A549 (cell line): ENCODE measurements around the gene STOX2.

ENCODE experiments used
- CHD2 ChIP-seq: fragments of 150-350 bp; IDR thresholded peaks from 2 replicates; pipeline ENCODE4 v1.6.1; 2014; ENCODE audit warnings: low read length; ENCODE audit not compliant: partially characterized antibody
- CTCF ChIP-seq: fragments of >200 bp; sonication (Bioruptor Twin); formaldehyde crosslinking; IDR thresholded peaks from 3 replicates; pipeline ENCODE4 v1.5.1; 2016
- E2F6 ChIP-seq: IDR thresholded peaks from 2 replicates; pipeline ENCODE4 v1.6.1; 2012; ENCODE audit warnings: low read depth, borderline replicate concordance
- HMGXB4 ChIP-seq: fragments of 250-450 bp; sonication (Bioruptor Pico); IDR thresholded peaks from 2 replicates; pipeline ENCODE4 v1.5.0; 2021; ENCODE audit warnings: mild to moderate bottlenecking, moderate library complexity, borderline replicate concordance
- MAFK ChIP-seq: fragments of 450-650 bp; IDR thresholded peaks from 2 replicates; pipeline ENCODE4 v1.6.1; 2014; ENCODE audit not compliant: partially characterized antibody
- POLR2A ChIP-seq: IDR thresholded peaks from 2 replicates; pipeline ENCODE4 v1.6.1; 2012; ENCODE audit warnings: mild to moderate bottlenecking, low read length
- RFX5 ChIP-seq: fragments of 450-650 bp; IDR thresholded peaks from 2 replicates; pipeline ENCODE4 v1.7.1; 2014; ENCODE audit warnings: antibody characterized with exemption, mild to moderate bottlenecking, moderate library complexity
- RNF2 ChIP-seq: fragments of 200-600 bp; sonication (generic); IDR thresholded peaks from 2 replicates; pipeline ENCODE4 v1.6.1; 2016; ENCODE audit warnings: low read depth, mild to moderate bottlenecking, antibody characterized with exemption, moderate library complexity, borderline replicate concordance
- SMC3 ChIP-seq: fragments of >200 bp; sonication (Bioruptor Twin); formaldehyde crosslinking; IDR thresholded peaks from 3 replicates; pipeline ENCODE4 v1.6.1; 2018; ENCODE audit warnings: inconsistent platforms

GRCh38 chr4:184061582-184061981, 156.5 kb downstream of the STOX2 start:
- no peak for TF ChIP-seq HMGXB4
- no peak for TF ChIP-seq SMC3
- no peak for TF ChIP-seq E2F6
- TF ChIP-seq CTCF = no peak
- TF ChIP-seq POLR2A = no peak
- no peak for TF ChIP-seq MAFK
- TF ChIP-seq CHD2 = no peak
- no peak for TF ChIP-seq RNF2
- TF ChIP-seq RFX5 = no peak
